Large intestine (tissue), 12 donors: ENCODE measurements around the gene TBC1D2. TPM values are rescaled to one million over a fixed set of nuclear protein-coding genes. Genes with fewer than 3 reads are reported as not detected.

Experiments used
- DNase-seq, 2 donors: peaks; one replicate each; pipeline versions ENCODE4 v3.0.0 to v3.0.0-alpha.2; 2013
- H3K27ac ChIP-seq: one replicate; pipeline ENCODE4 v1.5.1; 2013; ENCODE audit warnings: low read length
- H3K27me3 ChIP-seq: 2 replicates; pipeline ENCODE4 v1.6.1; 2013; ENCODE audit warnings: low read length; ENCODE audit not compliant: control insufficient read depth, insufficient read depth
- H3K36me3 ChIP-seq: 2 replicates; pipeline ENCODE4 v1.6.1; 2013; ENCODE audit warnings: low read length; ENCODE audit not compliant: control insufficient read depth, insufficient read depth
- H3K4me1 ChIP-seq: one replicate; pipeline ENCODE4 v1.6.1; 2013; ENCODE audit warnings: low read length; ENCODE audit not compliant: control insufficient read depth, insufficient read depth
- H3K4me3 ChIP-seq: one replicate; pipeline ENCODE4 v1.5.1; 2013; ENCODE audit warnings: low read length
- H3K9me3 ChIP-seq: one replicate; pipeline ENCODE4 v1.6.1; 2013; ENCODE audit warnings: mild to moderate bottlenecking, low read depth, low read length, moderate library complexity; ENCODE audit not compliant: control insufficient read depth
- WGBS: methylation state at CpG from one replicate; pipeline ENCODE4 v1.1.5; 2013; ENCODE audit warnings: low lambda C conversion rate; ENCODE audit not compliant: insufficient coverage; 5-methylcytosine and 5-hydroxymethylcytosine counted together
- long read RNA-seq, 11 donors: transcript quantifications; one replicate each; lab custom pipeline, GENCODE V29; 2026
- polyA plus RNA-seq: library from polyadenylated mRNA; unstranded; fragments of 120-200 nt; gene quantifications from one replicate; pipeline ENCODE4 v1.2.1, GENCODE V29; 2013

TBC1D2 gene, protein sequence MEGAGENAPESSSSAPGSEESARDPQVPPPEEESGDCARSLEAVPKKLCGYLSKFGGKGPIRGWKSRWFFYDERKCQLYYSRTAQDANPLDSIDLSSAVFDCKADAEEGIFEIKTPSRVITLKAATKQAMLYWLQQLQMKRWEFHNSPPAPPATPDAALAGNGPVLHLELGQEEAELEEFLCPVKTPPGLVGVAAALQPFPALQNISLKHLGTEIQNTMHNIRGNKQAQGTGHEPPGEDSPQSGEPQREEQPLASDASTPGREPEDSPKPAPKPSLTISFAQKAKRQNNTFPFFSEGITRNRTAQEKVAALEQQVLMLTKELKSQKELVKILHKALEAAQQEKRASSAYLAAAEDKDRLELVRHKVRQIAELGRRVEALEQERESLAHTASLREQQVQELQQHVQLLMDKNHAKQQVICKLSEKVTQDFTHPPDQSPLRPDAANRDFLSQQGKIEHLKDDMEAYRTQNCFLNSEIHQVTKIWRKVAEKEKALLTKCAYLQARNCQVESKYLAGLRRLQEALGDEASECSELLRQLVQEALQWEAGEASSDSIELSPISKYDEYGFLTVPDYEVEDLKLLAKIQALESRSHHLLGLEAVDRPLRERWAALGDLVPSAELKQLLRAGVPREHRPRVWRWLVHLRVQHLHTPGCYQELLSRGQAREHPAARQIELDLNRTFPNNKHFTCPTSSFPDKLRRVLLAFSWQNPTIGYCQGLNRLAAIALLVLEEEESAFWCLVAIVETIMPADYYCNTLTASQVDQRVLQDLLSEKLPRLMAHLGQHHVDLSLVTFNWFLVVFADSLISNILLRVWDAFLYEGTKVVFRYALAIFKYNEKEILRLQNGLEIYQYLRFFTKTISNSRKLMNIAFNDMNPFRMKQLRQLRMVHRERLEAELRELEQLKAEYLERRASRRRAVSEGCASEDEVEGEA
- 30.1 TPM for polyA plus RNA-seq
- long read RNA-seq, donor 1, partial matches to known transcripts: 0 of 2 reads
- long read RNA-seq, donor 1, other reads (novel, unspliced or antisense): 0 of 2 reads
- long read RNA-seq, donor 2, partial matches to known transcripts: 0 of 5 reads
- long read RNA-seq, donor 2, other reads (novel, unspliced or antisense): 0 of 5 reads
- long read RNA-seq, donor 3: 0 reads
- long read RNA-seq, donor 4, partial matches to known transcripts: 0 of 2 reads
- long read RNA-seq, donor 4, other reads (novel, unspliced or antisense): 0 of 2 reads
- long read RNA-seq, donor 5, partial matches to known transcripts: 0 of 3 reads
- long read RNA-seq, donor 5, other reads (novel, unspliced or antisense): 0 of 3 reads
- long read RNA-seq, donor 6, partial matches to known transcripts: 0 of 5 reads
- long read RNA-seq, donor 6, other reads (novel, unspliced or antisense): 0 of 5 reads
- long read RNA-seq, donor 7: 0 reads
- long read RNA-seq, donor 8, transcript TBC1D2-205 (13 exons, 3,349 nt): major isoform, 5 of 6 reads
- long read RNA-seq, donor 8, partial matches to known transcripts: 0 of 6 reads
- long read RNA-seq, donor 8, other reads (novel, unspliced or antisense): 0 of 6 reads
- long read RNA-seq, donor 9, partial matches to known transcripts: 0 of 5 reads
- long read RNA-seq, donor 9, other reads (novel, unspliced or antisense): 0 of 5 reads
- long read RNA-seq, donor 10, transcript TBC1D2-205 (13 exons, 3,349 nt): major isoform, 7 of 7 reads
- long read RNA-seq, donor 10, partial matches to known transcripts: 0 of 7 reads
- long read RNA-seq, donor 10, other reads (novel, unspliced or antisense): 0 of 7 reads
- long read RNA-seq, donor 11, transcript TBC1D2-205 (13 exons, 3,349 nt): major isoform, 6 of 6 reads
- long read RNA-seq, donor 11, partial matches to known transcripts: 0 of 6 reads
- long read RNA-seq, donor 11, other reads (novel, unspliced or antisense): 0 of 6 reads

- Histone ChIP-seq H3K4me1 (peaks cover 14% of the 10 kb centered on the region), H3K27me3 (no peaks in the 10 kb centered on the region), H3K9me3 (no peaks in the 10 kb centered on the region), H3K4me3 (peak within 1 kb of the TSS; percentile 88), H3K27ac (peak within 1 kb of the TSS; percentile 98), H3K36me3 (peaks cover 10% of the 10 kb centered on the region)
- peak; percentile 95 to 99 for DNase-seq
- WGBS: no CpG with 5 or more reads among the region's 64 CpGs
Measured at GRCh38 chr9:98255578-98256296, at the start of gene TBC1D2. TSS of gene TBC1D2 (minus strand) at chr9:98255649. CDS start at chr9:98255541, 108 bp downstream.

- H3K9me3 ChIP-seq: no peaks in the 10 kb centered on the region
- no peak for DNase-seq
- H3K4me3 ChIP-seq: no peak overlapping the region
- 100% methylated on average over 2 of the region's 4 CpGs for WGBS
- H3K4me1 ChIP-seq: peaks cover 9% of the 10 kb centered on the region
- H3K27ac ChIP-seq: no peak overlapping the region
- H3K27me3 ChIP-seq: no peaks in the 10 kb centered on the region
- H3K36me3 ChIP-seq: no peaks in the 10 kb centered on the region
Measured at GRCh38 chr9:98304381-98304780, 48.9 kb upstream of the TBC1D2 start.

GRCh38 chr9:98303633-98304125 is 48.2 kb upstream of the TBC1D2 start:
- Histone ChIP-seq H3K4me1 (peaks cover 9% of the 10 kb centered on the region), H3K9me3 (no peaks in the 10 kb centered on the region), H3K4me3 (no peak overlapping the region), H3K27me3 (no peaks in the 10 kb centered on the region), H3K27ac (peak overlapping the region; percentile 25), H3K36me3 (no peaks in the 10 kb centered on the region)
- WGBS: no CpG with 5 or more reads among the region's 8 CpGs
- DNase-seq: no peak

GRCh38 chr9:98302938-98303632 is 47.6 kb upstream of the TBC1D2 start:
- Histone ChIP-seq H3K4me1 (peaks cover 9% of the 10 kb centered on the region), H3K4me3 (no peak overlapping the region), H3K9me3 (no peaks in the 10 kb centered on the region), H3K36me3 (no peaks in the 10 kb centered on the region), H3K27ac (peak overlapping the region; percentile 25), H3K27me3 (no peaks in the 10 kb centered on the region)
- WGBS: no CpG with 5 or more reads among the region's 13 CpGs
- DNase-seq: peak; percentile 53 to 56

DNA sequence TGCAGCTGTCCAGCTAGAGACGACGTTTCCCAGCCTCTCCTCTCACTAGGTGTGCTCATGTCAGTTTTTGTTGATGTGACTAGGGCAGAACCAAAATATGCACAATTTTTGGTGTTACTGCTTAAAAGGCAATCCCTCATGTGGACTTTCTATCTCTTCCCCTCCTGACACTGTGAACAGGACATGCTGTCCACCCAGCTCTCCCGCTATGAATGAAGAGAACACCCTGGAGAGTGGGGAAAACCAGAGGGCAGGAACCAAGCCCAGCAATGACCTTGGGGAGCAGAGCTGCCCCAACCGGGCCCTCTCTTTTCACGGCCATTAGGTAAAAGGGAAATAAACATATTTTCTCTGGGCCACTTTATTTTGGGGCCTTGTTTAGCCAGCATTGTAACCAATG is 46.7 kb upstream of the TBC1D2 start:
- H3K27me3 ChIP-seq: no peaks in the 10 kb centered on the region
- H3K4me3 ChIP-seq: no peak overlapping the region
- peaks cover 9% of the 10 kb centered on the region for H3K4me1 ChIP-seq
- no peaks in the 10 kb centered on the region for H3K9me3 ChIP-seq
- no peak overlapping the region for H3K27ac ChIP-seq
- H3K36me3 ChIP-seq: no peaks in the 10 kb centered on the region
- DNase-seq: no peak
- WGBS: no CpG with 5 or more reads among the region's 5 CpGs

DNA sequence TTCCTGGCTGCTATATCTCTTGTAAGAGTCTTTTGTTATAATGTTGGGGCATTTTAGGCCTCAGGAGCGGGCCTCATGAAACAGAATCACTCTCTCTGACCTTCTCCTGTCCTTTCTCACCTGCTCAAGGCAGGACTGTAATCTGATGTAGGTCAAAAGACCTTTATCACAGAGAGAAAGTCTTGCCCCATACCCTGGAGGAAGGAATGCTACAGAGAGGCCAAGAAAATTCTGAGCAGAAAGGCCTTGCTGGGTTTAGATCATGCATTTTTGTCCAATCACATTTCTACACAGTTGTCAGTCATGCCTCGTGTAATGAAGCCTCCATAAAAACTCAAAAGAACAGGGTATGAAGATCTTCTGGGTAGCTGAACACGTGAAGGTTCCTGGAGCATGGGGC is 45.2 kb upstream of the TBC1D2 start:
- Histone ChIP-seq H3K27ac (no peak overlapping the region), H3K4me1 (peaks cover 9% of the 10 kb centered on the region), H3K4me3 (no peak overlapping the region), H3K27me3 (no peaks in the 10 kb centered on the region), H3K36me3 (no peaks in the 10 kb centered on the region), H3K9me3 (no peaks in the 10 kb centered on the region)
- no CpG with 5 or more reads among the region's 3 CpGs for WGBS
- no peak for DNase-seq

- H3K9me3 ChIP-seq: no peaks in the 10 kb centered on the region
- H3K4me1 ChIP-seq: peaks cover 6% of the 10 kb centered on the region
- DNase-seq: no peak
- H3K27ac ChIP-seq: no peak overlapping the region
- no peaks in the 10 kb centered on the region for H3K36me3 ChIP-seq
- no peaks in the 10 kb centered on the region for H3K27me3 ChIP-seq
- H3K4me3 ChIP-seq: no peak overlapping the region
Measured at GRCh38 chr9:98298476-98298875, 43.0 kb upstream of the TBC1D2 start.

DNA sequence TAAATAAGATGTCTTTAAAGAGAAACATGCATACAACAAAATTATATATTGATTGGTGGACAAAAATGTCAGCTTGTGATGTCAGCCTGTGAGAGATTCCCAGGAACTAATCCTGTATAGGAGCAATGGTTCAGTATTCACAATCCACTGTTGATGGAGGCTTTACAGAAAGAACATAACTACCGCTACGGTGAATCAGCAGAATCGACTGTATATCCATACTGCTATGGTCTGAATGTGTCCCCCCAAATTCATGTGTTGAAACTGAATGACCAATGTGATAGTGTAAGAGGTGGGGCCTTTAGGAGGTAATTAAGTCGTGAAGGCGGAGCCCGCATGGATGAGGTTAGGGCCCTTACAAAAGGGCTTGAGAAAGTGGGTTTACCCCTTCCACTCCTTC is 40.4 kb upstream of the TBC1D2 start:
- H3K27me3 ChIP-seq: no peaks in the 10 kb centered on the region
- no CpG with 5 or more reads among the region's 6 CpGs for WGBS
- DNase-seq: no peak
- H3K4me1 ChIP-seq: peaks cover 9% of the 10 kb centered on the region
- H3K9me3 ChIP-seq: no peaks in the 10 kb centered on the region
- no peak overlapping the region for H3K27ac ChIP-seq
- no peak overlapping the region for H3K4me3 ChIP-seq
- no peaks in the 10 kb centered on the region for H3K36me3 ChIP-seq
